PC-9 (cell line): Measurements from ENCODE around the gene MCUB. TPM values are rescaled to one million over a fixed set of nuclear protein-coding genes. Genes with fewer than 3 reads are reported as not detected.

Experiments
- BruUV-seq: library from RNA; stranded (reverse); fragments of 400-500 nt; replicated peaks from 2 replicates; lab custom pipeline; 2021; lab: Mats Ljungman, UMichigan
- CTCF ChIA-PET: fragments of 300-600 bp; sonication (Branson Sonifier 250); formaldehyde crosslinking; loops from one replicate; lab custom pipeline; 2022; ENCODE audit warnings: antibody characterized with exemption; lab: Charles Lee
- POLR2A ChIA-PET: fragments of 300-600 bp; sonication (Branson Sonifier 250); formaldehyde crosslinking; loops from one replicate; lab custom pipeline; 2022; ENCODE audit warnings: antibody characterized with exemption; ENCODE audit not compliant: unreplicated experiment; lab: Charles Lee
- DNase-seq, 2 experiments: peaks; one replicate each; pipeline versions ENCODE4 v3.0.0 to v3.0.0-alpha.2; 2015 to 2022; ENCODE audit warnings: mixed read lengths in 1 of 2
- H2AFZ ChIP-seq: fragments of 200-600 bp; sonication (generic); 2 replicates; pipeline ENCODE4 v1.8.1; 2017; ENCODE audit warnings: antibody characterized with exemption
- H3F3A ChIP-seq: fragments of 200-600 bp; sonication (generic); 2 replicates; pipeline ENCODE4 v1.8.1; 2017; ENCODE audit warnings: antibody characterized with exemption, mild to moderate bottlenecking, low read depth; ENCODE audit not compliant: insufficient read depth
- H3K27ac ChIP-seq: fragments of 200-600 bp; sonication (generic); 2 replicates; pipeline ENCODE4 v1.6.1; 2016; ENCODE audit warnings: mixed run types
- H3K27me3 ChIP-seq: fragments of 200-600 bp; sonication (generic); 2 replicates; pipeline ENCODE4 v1.6.1; 2016; ENCODE audit warnings: low read depth, mixed run types; ENCODE audit not compliant: insufficient read depth
- H3K36me3 ChIP-seq: fragments of 200-600 bp; sonication (generic); 2 replicates; pipeline ENCODE4 v1.6.1; 2016; ENCODE audit warnings: low read depth, mixed run types
- H3K4me1 ChIP-seq: fragments of 200-600 bp; sonication (generic); replicated peaks from 2 replicates; pipeline ENCODE4 v1.6.1; 2016; ENCODE audit warnings: mixed run types; ENCODE audit not compliant: insufficient read depth
- H3K4me2 ChIP-seq: fragments of 200-600 bp; sonication (generic); 2 replicates; pipeline ENCODE4 v1.6.1; 2017; ENCODE audit warnings: mixed run types
- H3K4me3 ChIP-seq: fragments of 200-600 bp; sonication (generic); 2 replicates; pipeline ENCODE4 v1.6.1; 2016; ENCODE audit warnings: mixed run types
- H3K79me2 ChIP-seq: fragments of 200-600 bp; sonication (generic); 2 replicates; pipeline ENCODE4 v1.6.1; 2017; ENCODE audit warnings: low read depth, mixed run types
- H3K9me2 ChIP-seq: fragments of 200-600 bp; sonication (generic); 2 replicates; pipeline ENCODE4 v1.8.1; 2017; ENCODE audit warnings: mild to moderate bottlenecking; ENCODE audit not compliant: insufficient read depth
- H3K9me3 ChIP-seq: fragments of 200-600 bp; sonication (generic); 2 replicates; pipeline ENCODE4 v1.8.1; 2016; ENCODE audit warnings: low read depth; ENCODE audit not compliant: insufficient read depth
- H4K20me1 ChIP-seq: fragments of 200-600 bp; sonication (generic); 2 replicates; pipeline ENCODE4 v1.8.1; 2017; ENCODE audit not compliant: insufficient read depth
- CTCF ChIP-seq: fragments of 200-600 bp; sonication (generic); conservative IDR thresholded peaks from 2 replicates; pipeline ENCODE4 v1.6.1; 2017; ENCODE audit warnings: mixed run types, antibody characterized with exemption, mild to moderate bottlenecking, moderate library complexity
- EZH2 ChIP-seq: fragments of 200-600 bp; sonication (generic); IDR thresholded peaks from 2 replicates; pipeline ENCODE4 v1.8.0; 2017; ENCODE audit warnings: antibody characterized with exemption, low read depth
- intact Hi-C: fragments of 100-400 bp; cut with micrococcal nuclease; formaldehyde crosslinking; loops from one replicate; pipeline ENCODE4 v1.10.0; 2022; ENCODE audit not compliant: unreplicated experiment
- total RNA-seq: library from RNA; stranded (reverse); gene quantifications from 2 replicates; pipeline ENCODE4 v1.2.3, GENCODE V29; 2021

Gene MCUB
- total RNA-seq, 1 experiment from 2014 or later, result 15.4 TPM

- Histone ChIP-seq H3F3A (no peaks in the 10 kb centered on the region), H3K4me2 (no peak overlapping the region), H3K27ac (no peak overlapping the region), H3K9me3 (no peaks in the 10 kb centered on the region), H3K27me3 (no peaks in the 10 kb centered on the region), H3K4me3 (no peak overlapping the region), H3K9me2 (no peaks in the 10 kb centered on the region), H2AFZ (no peak overlapping the region), H3K4me1 (peaks cover 12% of the 10 kb centered on the region), H3K36me3 (no peaks in the 10 kb centered on the region), H4K20me1 (no peaks in the 10 kb centered on the region), H3K79me2 (no peaks in the 10 kb centered on the region)
- intact Hi-C loops, result no loop called here
- BruUV-seq, result no TSS peak
- DNase-seq, result no peak
- CTCF ChIA-PET, result no interaction called here
- POLR2A ChIA-PET, result no interaction called here
- TF ChIP-seq CTCF (no peak), EZH2 (no peak)
Measured at GRCh38 chr4:109608879-109609278, 48.8 kb downstream of the MCUB start.

- BruUV-seq, result no TSS peak
- H3K9me3 ChIP-seq, result no peaks in the 10 kb centered on the region
- DNase-seq, result peak; percentile 10 to 41
- H3K4me3 ChIP-seq, result no peak overlapping the region
- H3K36me3 ChIP-seq, result no peaks in the 10 kb centered on the region
- TF ChIP-seq CTCF (no peak), EZH2 (no peak)
- H3K27me3 ChIP-seq, result no peaks in the 10 kb centered on the region
- no peaks in the 10 kb centered on the region for H3F3A ChIP-seq
- H2AFZ ChIP-seq, result no peak overlapping the region
- H3K79me2 ChIP-seq, result no peaks in the 10 kb centered on the region
- H3K4me1 ChIP-seq, result peaks cover 12% of the 10 kb centered on the region
- H3K9me2 ChIP-seq, result no peaks in the 10 kb centered on the region
- no peaks in the 10 kb centered on the region for H4K20me1 ChIP-seq
- ChIA-PET CTCF (no interaction called here), POLR2A (no interaction called here)
- H3K4me2 ChIP-seq, result no peak overlapping the region
- intact Hi-C loops, result no loop called here
- no peak overlapping the region for H3K27ac ChIP-seq
Measured at GRCh38 chr4:109609431-109609830, 49.4 kb downstream of the MCUB start.

GRCh38 chr4:109610489-109610888 is 50.4 kb downstream of the MCUB start:
- no peaks in the 10 kb centered on the region for H3K79me2 ChIP-seq
- H4K20me1 ChIP-seq, result no peaks in the 10 kb centered on the region
- intact Hi-C loops, result no loop called here
- no peaks in the 10 kb centered on the region for H3K9me3 ChIP-seq
- no peak for TF ChIP-seq CTCF
- no peak for TF ChIP-seq EZH2
- H3K4me1 ChIP-seq, result peaks cover 12% of the 10 kb centered on the region
- ChIA-PET CTCF (no interaction called here), POLR2A (no interaction called here)
- H3K4me2 ChIP-seq, result no peak overlapping the region
- H3K36me3 ChIP-seq, result no peaks in the 10 kb centered on the region
- no peak for DNase-seq
- no TSS peak for BruUV-seq
- no peaks in the 10 kb centered on the region for H3K27me3 ChIP-seq
- no peak overlapping the region for H2AFZ ChIP-seq
- no peaks in the 10 kb centered on the region for H3F3A ChIP-seq
- no peak overlapping the region for H3K4me3 ChIP-seq
- no peaks in the 10 kb centered on the region for H3K9me2 ChIP-seq
- no peak overlapping the region for H3K27ac ChIP-seq
